Endothelial cell of umbilical vein (primary cell): ENCODE results near the gene BLTP2. TPM values are rescaled to one million over a fixed set of nuclear protein-coding genes. Genes with fewer than 3 reads are reported as not detected.
"Not testable (repeated sequence)": the region's sequence is repeated elsewhere in the genome, so short reads cannot be mapped to it uniquely, and the experiment has no call there.

Experiments used
- BruUV-seq: library from RNA; stranded (reverse); fragments of 400-500 nt; replicated peaks from 2 replicates; lab custom pipeline; 2021; lab: Mats Ljungman, UMichigan
- CTCF ChIA-PET: fragments of 300-600, 350-600 bp; sonication (Branson Sonifier 250); formaldehyde crosslinking; loops from one replicate; lab custom pipeline; 2021; ENCODE audit warnings: antibody characterized with exemption, inconsistent platforms; lab: Charles Lee
- POLR2A ChIA-PET: fragments of 300-600, 350-600 bp; sonication (Branson Sonifier 250); formaldehyde crosslinking; loops from one replicate; lab custom pipeline; 2021; ENCODE audit warnings: antibody characterized with exemption, inconsistent platforms; lab: Charles Lee
- DNase-seq: peaks from one replicate; pipeline ENCODE4 v3.0.0-alpha.2; 2011; ENCODE audit warnings: low read depth, low spot score
- FAIRE-seq: peaks from 2 replicates; lab custom pipeline; 2011; peaks lifted over from hg19 to GRCh38; lab: Jason Lieb, UNC
- H2AFZ ChIP-seq: 2 replicates; pipeline ENCODE4 v1.6.0; 2012; ENCODE audit warnings: low read depth, low read length, control low read depth, inconsistent platforms
- H3K27ac ChIP-seq: 2 replicates; pipeline ENCODE4 v1.5.1; 2011; ENCODE audit warnings: low read depth, mild to moderate bottlenecking, control low read depth, low read length, moderate library complexity; ENCODE audit not compliant: insufficient read depth
- H3K27me3 ChIP-seq, 2 experiments: 2 replicates each; pipeline versions ENCODE4 v1.6.0 to v1.6.1; 2011; ENCODE audit warnings: low read length in 2 of 2, mixed read lengths in 1 of 2; ENCODE audit not compliant: control insufficient read depth in 2 of 2, insufficient read depth in 2 of 2
- H3K36me3 ChIP-seq, 2 experiments: 2 replicates in 1 of 2; 3 replicates in 1 of 2; pipeline ENCODE4 v1.5.1; 2011; ENCODE audit warnings: low read length in 2 of 2, mild to moderate bottlenecking in 1 of 2, moderate library complexity in 1 of 2; ENCODE audit not compliant: control insufficient read depth in 2 of 2, insufficient read depth in 2 of 2; ENCODE audit errors: extremely low read depth in 1 of 2
- H3K4me1 ChIP-seq: 3 replicates; pipeline ENCODE4 v1.5.1; 2011; ENCODE audit warnings: mild to moderate bottlenecking, low read length; ENCODE audit not compliant: control insufficient read depth, insufficient read depth; ENCODE audit errors: extremely low read depth
- H3K4me2 ChIP-seq: 2 replicates; pipeline ENCODE4 v1.6.1; 2011; ENCODE audit warnings: low read length, control low read depth, mixed read lengths; ENCODE audit not compliant: insufficient read depth
- H3K4me3 ChIP-seq, 3 experiments: fragments of 200-600 bp in 1 of 3; sonication (generic), shearing (Covaris generic) in 1 of 3; replicated peaks in 1 of 3; 2 replicates each; pipeline ENCODE4 v1.5.1; 2011 to 2016; ENCODE audit warnings: control low read depth in 3 of 3, low read length in 3 of 3, mild to moderate bottlenecking in 2 of 3, inconsistent platforms in 1 of 3, low read depth in 1 of 3, moderate library complexity in 1 of 3; ENCODE audit not compliant: insufficient read depth in 1 of 3
- H3K79me2 ChIP-seq: 2 replicates; pipeline ENCODE4 v1.6.0; 2012; ENCODE audit warnings: low read length, inconsistent platforms; ENCODE audit not compliant: control insufficient read depth, insufficient read depth
- H3K9ac ChIP-seq: replicated peaks from 2 replicates; pipeline ENCODE3; 2011; ENCODE audit warnings: low read length, control low read depth; ENCODE audit not compliant: insufficient read depth; ENCODE audit errors: extremely low read depth
- H3K9me1 ChIP-seq: replicated peaks from 3 replicates; pipeline ENCODE4 v1.6.0; 2011; ENCODE audit warnings: mild to moderate bottlenecking, low read length; ENCODE audit not compliant: control insufficient read depth, insufficient read depth; ENCODE audit errors: extremely low read depth
- H3K9me3 ChIP-seq: replicated peaks from 2 replicates; pipeline ENCODE4 v1.5.1; 2012; ENCODE audit warnings: low read length, inconsistent platforms; ENCODE audit not compliant: control insufficient read depth, insufficient read depth
- H4K20me1 ChIP-seq: replicated peaks from 2 replicates; pipeline ENCODE3; 2011; ENCODE audit warnings: mild to moderate bottlenecking, low read length; ENCODE audit not compliant: control insufficient read depth, insufficient read depth; ENCODE audit errors: extremely low read depth
- EZH2 ChIP-seq: IDR thresholded peaks from 2 replicates; pipeline ENCODE4 v1.6.1; 2012; ENCODE audit warnings: borderline replicate concordance, low read depth, mild to moderate bottlenecking, moderate library complexity, low read length, inconsistent platforms; ENCODE audit not compliant: severe bottlenecking
- FOS ChIP-seq: IDR thresholded peaks from 2 replicates; pipeline ENCODE4 v1.6.1; 2011; ENCODE audit warnings: mild to moderate bottlenecking, low read length, moderate library complexity, borderline replicate concordance; ENCODE audit not compliant: insufficient read depth
- POLR2A ChIP-seq: IDR thresholded peaks from 2 replicates; pipeline ENCODE4 v1.6.1; 2012; ENCODE audit warnings: low read depth, mild to moderate bottlenecking, control low read depth, low read length
- dilution Hi-C: fragments of 300-500 bp; cut with MboI; formaldehyde crosslinking; loops from one replicate; pipeline ENCODE4 v1.15.0; 2019; ENCODE audit warnings: low sequenced_read_pairs; ENCODE audit not compliant: extremely low pct_ligation_motif_present
- intact Hi-C: fragments of 100-400 bp; cut with micrococcal nuclease; formaldehyde crosslinking; loops from one replicate; pipeline ENCODE4 v1.10.0; 2022
- polyA plus RNA-seq, 4 experiments: library from polyadenylated mRNA; depleted of rRNA in 3 of 4; stranded (reverse) in 3 of 4; unstranded in 1 of 4; fragments of >200 nt; gene quantifications; 2 replicates each; pipeline versions ENCODE4 v1.2.1 to v1.2.3, GENCODE V29; 2011 to 2012; ENCODE audit warnings: missing spikeins in 1 of 4
- total RNA-seq: library from RNA; stranded (reverse); gene quantifications from 2 replicates; pipeline ENCODE4 v1.2.3, GENCODE V29; 2021

BLTP2 gene
- total and polyA plus RNA-seq, 2 donors (not counting 3 experiments of a cell fraction or from before 2014, with no cell fraction given) = 91.4 to 164 TPM

DNA sequence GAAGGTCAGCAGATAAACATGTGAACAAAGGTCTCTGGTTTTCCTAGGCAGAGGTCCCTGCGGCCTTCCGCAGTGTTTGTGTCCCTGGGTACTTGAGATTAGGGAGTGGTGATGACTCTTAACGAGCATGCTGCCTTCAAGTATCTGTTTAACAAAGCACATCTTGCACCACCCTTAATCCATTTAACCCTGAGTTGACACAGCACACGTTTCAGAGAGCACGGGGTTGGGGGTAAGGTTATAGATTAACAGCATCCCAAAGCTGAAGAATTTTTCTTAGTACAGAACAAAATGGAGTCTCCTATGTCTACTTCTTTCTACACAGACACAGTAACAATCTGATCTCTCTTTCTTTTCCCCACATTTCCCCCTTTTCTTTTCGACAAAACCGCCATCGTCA lies 13.4 kb upstream of the BLTP2 start:
- CTCF ChIA-PET = interaction anchor here (1.1 kb wide), 1 partner anchor 10 kb away, joined by 4 read pairs; no protein-coding TSS in a partner anchor
- BruUV-seq = not testable (repeated sequence)
- POLR2A ChIA-PET = interaction anchor here (0.7 kb wide), 1 partner anchor 35 kb away, joined by 3 read pairs; no protein-coding TSS in a partner anchor

DNA sequence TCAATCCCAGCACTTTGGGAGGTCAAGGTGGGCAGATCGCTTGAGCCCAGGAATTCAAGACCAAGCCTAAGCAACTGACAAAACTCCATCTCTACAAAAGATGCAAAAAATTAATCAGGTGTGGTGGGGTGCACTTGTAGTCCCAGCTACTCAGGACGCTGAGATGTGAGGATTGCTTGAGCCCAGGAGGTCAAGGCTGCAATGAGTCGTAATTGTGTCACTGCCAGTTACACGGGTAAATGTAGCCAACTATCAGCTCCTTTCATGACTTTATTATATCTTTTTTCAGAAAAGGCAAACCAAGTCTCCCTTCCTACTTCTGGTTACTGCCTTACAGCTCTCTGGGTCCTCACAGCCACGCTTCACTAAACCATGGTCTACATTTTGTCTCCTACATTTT lies 12.8 kb upstream of the BLTP2 start:
- no peak overlapping the region for H3K27ac ChIP-seq
- CTCF ChIA-PET = interaction anchor here (1.1 to 1.2 kb wide), 2 partner anchors 9 to 11 kb away, joined by 4 to 11 read pairs; no protein-coding TSS in a partner anchor
- dilution Hi-C loops = no loop called here
- H3K9me1 ChIP-seq = no peaks in the 10 kb centered on the region
- no peaks in the 10 kb centered on the region for H4K20me1 ChIP-seq
- TF ChIP-seq FOS = peak; percentile 39
- no peak for TF ChIP-seq EZH2
- TF ChIP-seq POLR2A = no peak
- FAIRE-seq (peak; percentile 43), DNase-seq (no peak)
- no TSS peak for BruUV-seq
- no peak overlapping the region for H3K9ac ChIP-seq
- intact Hi-C loops = no loop called here
- H3K4me1 ChIP-seq = peaks cover under 1% of the 10 kb centered on the region
- H2AFZ ChIP-seq = no peak overlapping the region
- H3K79me2 ChIP-seq = peaks cover 51% of the 10 kb centered on the region
- no peaks in the 10 kb centered on the region for H3K27me3 ChIP-seq
- no peaks in the 10 kb centered on the region for H3K9me3 ChIP-seq
- H3K36me3 ChIP-seq = peaks cover 0 to 8% of the 10 kb centered on the region in 2 experiments
- no peak overlapping the region for H3K4me2 ChIP-seq
- no peak overlapping the region for H3K4me3 ChIP-seq
- POLR2A ChIA-PET = interaction anchor here (0.7 kb wide), 1 partner anchor 34 kb away, joined by 3 read pairs; no protein-coding TSS in a partner anchor

More for the DNA sequence above, 13.4 kb upstream of the BLTP2 start:
- H3K9ac ChIP-seq, H3K9me3 ChIP-seq, H3K4me1 ChIP-seq, H2AFZ ChIP-seq, H3K36me3 ChIP-seq, H4K20me1 ChIP-seq, FAIRE-seq, H3K27me3 ChIP-seq, H3K9me1 ChIP-seq, dilution Hi-C loops, H3K27ac ChIP-seq, intact Hi-C loops, H3K4me3 ChIP-seq, H3K4me2 ChIP-seq, DNase-seq: not testable (repeated sequence)
- peaks cover 55% of the 10 kb centered on the region for H3K79me2 ChIP-seq
